HepG2 (cell line): ENCODE results near the gene SLITRK1.

Experiments
- ARNTL ChIP-seq: sonication (generic); formaldehyde crosslinking; IDR thresholded peaks from 2 replicates; pipeline ENCODE4 v1.4.0; 2020; ENCODE audit warnings: mild to moderate bottlenecking, missing genetic modification reagents
- ZNF670 ChIP-seq: sonication (generic); formaldehyde crosslinking; IDR thresholded peaks from 2 replicates; pipeline ENCODE4 v1.8.0; 2022; ENCODE audit warnings: mild to moderate bottlenecking, missing genetic modification reagents, borderline replicate concordance
- TF ChIP-seq, protein P1 (sequence below): sonication (generic); formaldehyde crosslinking; conservative IDR thresholded peaks from 2 replicates; pipeline ENCODE4 v1.8.0; 2022; ENCODE audit warnings: missing genetic modification reagents

DNA sequence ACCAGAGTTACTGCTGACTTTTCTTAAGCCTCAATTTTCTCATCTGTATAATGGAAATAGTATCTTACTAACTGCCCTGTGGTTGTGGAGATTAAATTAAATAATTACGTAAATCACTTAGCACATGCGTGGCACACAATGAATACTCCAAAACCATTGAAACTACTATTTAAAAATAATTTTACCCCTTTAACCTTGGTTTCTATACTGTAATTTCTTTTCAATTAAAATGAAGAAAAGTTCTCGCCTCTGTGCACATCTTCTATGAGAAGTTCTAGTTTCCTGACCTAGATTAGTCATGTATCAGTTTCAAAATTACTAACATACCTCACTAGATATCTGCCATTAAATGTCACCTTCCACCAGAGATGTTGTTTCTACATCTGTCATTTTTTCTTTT, 5.7 kb downstream of the SLITRK1 start:
- TF ChIP-seq ZNF670 (CRISPR knock-in tag), result no peak
- no peak for TF ChIP-seq ARNTL (CRISPR knock-in tag)
- TF ChIP-seq, protein P1, sequence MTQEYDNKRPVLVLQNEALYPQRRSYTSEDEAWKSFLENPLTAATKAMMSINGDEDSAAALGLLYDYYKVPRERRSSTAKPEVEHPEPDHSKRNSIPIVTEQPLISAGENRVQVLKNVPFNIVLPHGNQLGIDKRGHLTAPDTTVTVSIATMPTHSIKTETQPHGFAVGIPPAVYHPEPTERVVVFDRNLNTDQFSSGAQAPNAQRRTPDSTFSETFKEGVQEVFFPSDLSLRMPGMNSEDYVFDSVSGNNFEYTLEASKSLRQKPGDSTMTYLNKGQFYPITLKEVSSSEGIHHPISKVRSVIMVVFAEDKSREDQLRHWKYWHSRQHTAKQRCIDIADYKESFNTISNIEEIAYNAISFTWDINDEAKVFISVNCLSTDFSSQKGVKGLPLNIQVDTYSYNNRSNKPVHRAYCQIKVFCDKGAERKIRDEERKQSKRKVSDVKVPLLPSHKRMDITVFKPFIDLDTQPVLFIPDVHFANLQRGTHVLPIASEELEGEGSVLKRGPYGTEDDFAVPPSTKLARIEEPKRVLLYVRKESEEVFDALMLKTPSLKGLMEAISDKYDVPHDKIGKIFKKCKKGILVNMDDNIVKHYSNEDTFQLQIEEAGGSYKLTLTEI, result no peak
